Testis (tissue), 3 donors: Measurements from ENCODE around the gene DOHH. TPM values are rescaled to one million over a fixed set of nuclear protein-coding genes. Genes with fewer than 3 reads are reported as not detected.

ENCODE experiments used
- DNase-seq: peaks from one replicate; pipeline ENCODE4 v3.0.0-alpha.2; 2019
- H3K27ac ChIP-seq, 2 donors: fragments of 200-600 bp; sonication (generic); one replicate each; pipeline ENCODE4 v1.5.1; 2019
- H3K27me3 ChIP-seq: fragments of 200-600 bp; sonication (generic); one replicate; pipeline ENCODE4 v1.5.1; 2019
- H3K36me3 ChIP-seq: fragments of 200-600 bp; sonication (generic); one replicate; pipeline ENCODE4 v1.5.1; 2017; ENCODE audit warnings: low read depth; ENCODE audit errors: missing control alignments
- H3K4me1 ChIP-seq: fragments of 200-600 bp; sonication (generic); one replicate; pipeline ENCODE4 v1.5.1; 2019
- H3K4me3 ChIP-seq, 2 donors: fragments of 200-600 bp; sonication (generic); one replicate each; pipeline ENCODE4 v1.5.1; 2017 to 2019
- H3K9me3 ChIP-seq: fragments of 200-600 bp; sonication (generic); one replicate; pipeline ENCODE4 v1.5.1; 2017
- POLR2A ChIP-seq: fragments of 450-650 bp; IDR thresholded peaks from one replicate; pipeline ENCODE4 v1.6.1; 2017; ENCODE audit warnings: antibody characterized with exemption, mild to moderate bottlenecking, moderate library complexity
- WGBS, 2 donors: methylation state at CpG; one replicate each; pipeline ENCODE4 v1.1.5; 2018; 5-methylcytosine and 5-hydroxymethylcytosine counted together
- intact Hi-C: fragments of 100-400 bp; cut with DNase I; formaldehyde crosslinking; loops from one replicate; pipeline ENCODE4 v1.15.1; 2023; ENCODE audit warnings: low total_unique reads
- polyA plus RNA-seq: library from polyadenylated mRNA; stranded (reverse); fragments of 350-450 nt; fragmentation: Illumina TruSeq; extraction: RNeasy Lipid Tissue Mini Kit (QIAGEN cat#74804); gene quantifications from one replicate; pipeline ENCODE4 v1.2.3, GENCODE V29; 2014; ENCODE audit warnings: low read depth, low replicate concordance; ENCODE audit not compliant: insufficient read depth
- total RNA-seq, 2 donors: library from RNA; depleted of rRNA; stranded (reverse); fragments of >200 nt; gene quantifications; one replicate each; pipeline ENCODE4 v1.2.3, GENCODE V29; 2016
- TF ChIP-seq, protein P1 (sequence below), 3 experiments: fragments of 450-650 bp in 2 of 3; fragments of 200-600 bp in 1 of 3; sonication (generic) in 1 of 3; IDR thresholded peaks; one replicate each; pipeline ENCODE4 v1.5.1; 2016 to 2019; ENCODE audit warnings: antibody characterized with exemption in 3 of 3, mild to moderate bottlenecking in 2 of 3, moderate library complexity in 1 of 3

The DOHH gene
- total and polyA plus RNA-seq, 3 donors from 2014 or later, result 10.7 to 29.1 (median 23.5) TPM

DNA sequence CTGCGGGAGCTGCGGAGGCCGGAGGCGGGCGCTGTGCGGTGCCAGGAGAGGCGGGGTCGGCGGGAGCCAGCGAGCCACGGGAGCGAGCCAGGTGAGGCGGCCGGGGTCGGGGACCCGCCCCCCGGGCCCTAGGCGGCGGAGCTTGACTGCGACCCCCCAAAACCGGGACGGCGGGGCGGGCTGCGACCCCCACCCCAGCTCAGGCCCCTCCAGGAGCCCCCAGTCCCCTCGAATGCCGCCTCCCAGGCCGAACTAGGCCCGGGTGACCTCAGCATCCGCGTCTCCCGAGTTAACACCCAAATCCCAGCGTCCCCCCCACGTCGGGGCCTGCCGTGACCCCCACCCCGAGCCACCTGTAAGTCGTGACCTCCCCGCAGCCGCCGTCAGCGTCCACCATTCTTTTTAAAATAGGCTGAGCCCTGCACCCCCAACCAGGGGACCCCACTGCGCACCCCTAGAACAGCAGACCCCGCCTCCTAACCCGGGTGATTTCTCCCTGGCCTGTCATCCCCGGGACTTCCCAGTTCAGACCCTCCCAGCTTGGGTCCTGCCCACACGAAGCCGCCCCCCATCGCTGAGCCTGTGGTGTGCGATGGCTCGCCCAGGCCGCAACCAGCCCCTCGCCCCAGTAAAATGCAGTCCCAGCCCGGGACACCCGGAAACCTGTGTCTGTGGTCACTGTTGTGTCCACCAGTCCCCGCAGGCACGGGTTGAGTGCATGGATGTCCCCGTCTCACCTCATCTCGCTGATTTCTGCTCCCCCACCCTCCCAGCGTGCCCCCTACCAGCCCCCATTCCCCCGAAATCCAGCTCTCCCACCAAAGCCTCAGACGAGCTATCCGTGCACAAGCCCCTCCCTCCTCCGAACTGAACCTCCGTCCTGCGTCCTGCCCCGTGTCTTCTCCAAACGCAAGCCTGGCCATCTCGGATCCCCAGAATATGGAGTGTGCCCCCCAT is 6.2 kb upstream of the DOHH start:
- Histone ChIP-seq H3K27me3 (no peaks in the 10 kb centered on the region), H3K9me3 (no peaks in the 10 kb centered on the region), H3K27ac (peak overlapping the region; percentile 79 to 90), H3K36me3 (no peaks in the 10 kb centered on the region), H3K4me3 (peak overlapping the region; percentile 70 to 93), H3K4me1 (peaks cover 17% of the 10 kb centered on the region)
- peak; percentile 39 for DNase-seq
- intact Hi-C loops, result no loop called here
- whole genome bisulfite sequencing, 2 donors, result 0 to 1% methylated on average over 27 to 46 of the region's 69 CpGs
- no peak for TF ChIP-seq POLR2A
- TF ChIP-seq, protein P1, sequence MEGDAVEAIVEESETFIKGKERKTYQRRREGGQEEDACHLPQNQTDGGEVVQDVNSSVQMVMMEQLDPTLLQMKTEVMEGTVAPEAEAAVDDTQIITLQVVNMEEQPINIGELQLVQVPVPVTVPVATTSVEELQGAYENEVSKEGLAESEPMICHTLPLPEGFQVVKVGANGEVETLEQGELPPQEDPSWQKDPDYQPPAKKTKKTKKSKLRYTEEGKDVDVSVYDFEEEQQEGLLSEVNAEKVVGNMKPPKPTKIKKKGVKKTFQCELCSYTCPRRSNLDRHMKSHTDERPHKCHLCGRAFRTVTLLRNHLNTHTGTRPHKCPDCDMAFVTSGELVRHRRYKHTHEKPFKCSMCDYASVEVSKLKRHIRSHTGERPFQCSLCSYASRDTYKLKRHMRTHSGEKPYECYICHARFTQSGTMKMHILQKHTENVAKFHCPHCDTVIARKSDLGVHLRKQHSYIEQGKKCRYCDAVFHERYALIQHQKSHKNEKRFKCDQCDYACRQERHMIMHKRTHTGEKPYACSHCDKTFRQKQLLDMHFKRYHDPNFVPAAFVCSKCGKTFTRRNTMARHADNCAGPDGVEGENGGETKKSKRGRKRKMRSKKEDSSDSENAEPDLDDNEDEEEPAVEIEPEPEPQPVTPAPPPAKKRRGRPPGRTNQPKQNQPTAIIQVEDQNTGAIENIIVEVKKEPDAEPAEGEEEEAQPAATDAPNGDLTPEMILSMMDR (IDR thresholded peaks at IDR 0.05), result no peak

DNA sequence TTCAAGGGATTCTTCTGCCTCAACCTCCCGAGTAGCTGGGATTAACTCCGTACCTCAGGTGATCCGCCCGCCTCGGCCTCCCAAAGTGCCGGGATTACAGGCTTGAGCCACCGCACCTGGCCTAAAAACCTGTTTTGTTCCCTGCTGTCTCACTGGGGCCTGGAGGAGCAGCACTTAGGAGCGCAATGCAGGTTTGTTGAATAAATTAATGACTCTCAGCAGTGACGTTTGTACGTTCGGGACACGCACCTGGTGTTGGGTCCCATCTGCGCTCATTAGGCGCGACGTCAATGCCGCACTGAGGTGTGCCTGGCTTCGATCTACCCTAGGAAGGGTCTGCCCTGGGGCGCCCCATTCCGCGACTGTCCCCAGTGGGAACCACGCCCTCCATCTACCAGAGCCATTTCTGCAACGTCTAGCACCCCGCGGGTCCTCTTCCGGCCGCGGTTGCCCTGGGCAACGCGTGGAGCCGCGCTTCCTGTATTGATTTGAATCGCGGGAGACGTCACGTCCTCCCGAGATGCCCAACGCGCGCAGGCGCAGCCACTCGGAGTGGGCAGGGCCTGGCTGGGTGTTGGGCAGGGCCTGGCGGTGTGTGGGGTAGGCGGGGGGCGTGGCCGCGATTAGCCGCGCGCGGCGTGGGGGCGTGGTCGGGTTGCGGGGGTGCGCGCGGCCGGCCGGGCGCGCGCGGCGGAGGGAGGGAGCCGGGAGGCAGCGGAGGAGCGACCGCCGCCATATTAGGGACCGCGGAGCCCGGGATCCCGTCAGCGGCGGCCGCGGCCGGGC is 5.3 kb upstream of the DOHH start, which contains the start of gene FZR1:
TSS of gene FZR1 (plus strand) at position 714 of the 786 bp plus-strand sequence. CDS start 16,679 bp downstream, outside the sequence.
- no peaks in the 10 kb centered on the region for H3K27me3 ChIP-seq
- WGBS, 2 donors, result 1 to 3% methylated on average over 21 to 50 of the region's 79 CpGs
- intact Hi-C loops, result no loop called here
- DNase-seq, result peak; percentile 99
- peak within 1 kb of the TSS; percentile 79 to 90 for H3K27ac ChIP-seq
- TF ChIP-seq POLR2A, result peak; percentile 31
- TF ChIP-seq, protein P1 (IDR thresholded peaks at IDR 0.05), result no peak
- H3K4me1 ChIP-seq, result peaks cover 14% of the 10 kb centered on the region
- no peaks in the 10 kb centered on the region for H3K9me3 ChIP-seq
- peak within 1 kb of the TSS; percentile 70 to 93 for H3K4me3 ChIP-seq
- H3K36me3 ChIP-seq, result no peaks in the 10 kb centered on the region

DNA sequence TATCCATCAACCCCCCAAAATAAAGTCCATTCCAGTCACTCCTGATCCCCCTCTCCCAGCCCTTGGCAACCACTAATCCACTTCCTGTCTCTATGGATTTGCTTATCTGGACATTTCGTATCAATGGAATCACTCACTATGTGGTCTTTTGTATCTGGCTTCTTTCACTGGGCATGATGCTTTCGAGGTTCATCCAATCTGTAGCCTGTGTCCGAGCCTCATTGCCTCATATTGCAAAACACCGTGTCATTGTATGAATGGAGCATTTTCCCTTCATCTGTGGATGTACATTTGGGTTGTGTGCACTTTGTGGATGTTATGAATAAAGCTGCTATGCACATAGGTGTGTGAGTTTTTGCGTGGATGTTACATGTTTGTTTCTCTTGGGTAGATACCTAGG is 4.3 kb upstream of the DOHH start:
- H3K4me3 ChIP-seq, result no peak overlapping the region
- no peak overlapping the region for H3K27ac ChIP-seq
- DNase-seq, result no peak
- no peaks in the 10 kb centered on the region for H3K36me3 ChIP-seq
- no peaks in the 10 kb centered on the region for H3K27me3 ChIP-seq
- WGBS, 2 donors, result 63 to 82% methylated on average over 5 of the region's 5 CpGs
- intact Hi-C loops, result no loop called here
- H3K4me1 ChIP-seq, result peaks cover 17% of the 10 kb centered on the region
- no peak for TF ChIP-seq POLR2A
- no peaks in the 10 kb centered on the region for H3K9me3 ChIP-seq

DNA sequence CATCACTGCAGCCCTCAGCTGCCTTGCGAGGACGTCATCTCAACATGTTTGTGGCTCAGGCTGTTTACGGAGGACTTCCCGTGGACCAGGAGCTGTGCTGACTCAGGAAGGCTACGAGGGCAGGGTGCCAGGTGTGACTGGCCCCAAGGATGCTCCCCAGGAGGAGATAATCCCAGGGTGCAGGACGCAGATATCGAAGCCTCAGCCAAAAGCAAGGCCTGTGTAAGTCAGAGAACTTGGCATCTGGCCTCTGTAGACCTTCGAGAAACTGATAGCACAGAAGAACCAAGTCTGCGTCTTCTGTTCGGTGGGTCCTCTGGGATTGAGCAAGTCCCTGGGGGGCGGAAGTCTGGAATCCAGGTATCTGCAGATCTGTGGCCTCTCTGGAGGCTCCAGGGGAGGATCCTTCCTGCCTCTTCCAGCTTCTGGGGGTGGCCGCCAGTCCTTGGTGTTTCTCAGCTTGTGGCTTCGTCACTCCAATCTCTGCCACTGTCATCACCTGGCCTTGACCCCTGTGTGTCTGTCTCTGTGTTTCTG is 2.6 kb upstream of the DOHH start:
- Histone ChIP-seq H3K27ac (peak overlapping the region in 1 of 2 donors; percentile 19), H3K4me1 (peaks cover 21% of the 10 kb centered on the region), H3K27me3 (no peaks in the 10 kb centered on the region), H3K4me3 (no peak overlapping the region), H3K9me3 (no peaks in the 10 kb centered on the region), H3K36me3 (no peaks in the 10 kb centered on the region)
- DNase-seq, result peak; percentile 56
- WGBS, 2 donors, result 58 to 59% methylated on average over 11 to 13 of the region's 13 CpGs
- intact Hi-C loops, result no loop called here
- TF ChIP-seq POLR2A, result no peak
- TF ChIP-seq, protein P1 (IDR thresholded peaks at IDR 0.05), result no peak

DNA sequence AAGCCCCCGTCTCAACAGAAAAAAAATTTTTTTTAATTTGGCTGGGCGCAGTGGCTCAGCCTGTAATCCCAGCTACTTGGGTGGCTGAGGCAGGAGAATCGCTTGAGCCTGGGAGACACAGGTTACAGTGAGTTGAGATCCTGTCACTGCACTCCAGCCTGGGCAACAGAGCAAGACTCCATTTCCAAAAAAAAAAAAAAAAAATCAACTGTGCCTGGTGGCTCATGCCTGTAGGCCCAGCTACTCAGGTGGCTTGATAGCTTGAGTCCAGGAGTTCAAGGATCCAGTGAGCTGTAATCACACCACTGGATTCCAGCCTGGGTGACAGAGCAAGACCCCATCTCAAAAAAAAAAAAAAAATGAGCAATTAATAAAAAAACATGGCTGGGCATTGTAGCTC is 1.3 kb upstream of the DOHH start:
- 80 to 85% methylated on average over 3 of the region's 3 CpGs for WGBS, 2 donors
- intact Hi-C loops, result no loop called here

More for the DNA sequence above, 1.3 kb upstream of the DOHH start:
- DNase-seq, result no peak
- Histone ChIP-seq H3K4me3 (no peak overlapping the region), H3K4me1 (peaks cover 14% of the 10 kb centered on the region), H3K9me3 (no peaks in the 10 kb centered on the region), H3K27ac (no peak overlapping the region), H3K27me3 (no peaks in the 10 kb centered on the region), H3K36me3 (no peaks in the 10 kb centered on the region)
- TF ChIP-seq, protein P1 (IDR thresholded peaks at IDR 0.05), result no peak
- TF ChIP-seq POLR2A, result no peak
